Measurements from ENCODE around the gene CAMK1D. TPM values are rescaled to one million over a fixed set of nuclear protein-coding genes. Genes with fewer than 3 reads are reported as not detected.

The CAMK1D gene
- polyA plus RNA-seq, 1 of the 3 experiments (the other 2 are of a cell fraction), result 4.1 TPM

- 89% methylated on average over 12 of the region's 12 CpGs for WGBS (ENCODE audit: low lambda C conversion rate)
- no peaks in the 10 kb centered on the region for H3K27me3 ChIP-seq (ENCODE audit: insufficient read depth)
- H3K9ac ChIP-seq, result no peak overlapping the region
- H3K27ac ChIP-seq (ENCODE audit: low read depth in 2 of 2, low read length in 1 of 2), result no peak overlapping the region
- ChIA-PET POLR2A (no interaction called here), CTCF (no interaction called here)
- H3K4me2 ChIP-seq, result no peak overlapping the region
- H3K36me3 ChIP-seq (replicated peaks in 1 of 2; ENCODE audit: control insufficient read depth in 1 of 2, insufficient read depth in 2 of 2, low read length in 1 of 2), result no peaks in the 10 kb centered on the region
- peaks cover 6% of the 10 kb centered on the region for H3F3A ChIP-seq (replicated peaks; ENCODE audit: insufficient read depth)
- TF ChIP-seq, protein P1, sequence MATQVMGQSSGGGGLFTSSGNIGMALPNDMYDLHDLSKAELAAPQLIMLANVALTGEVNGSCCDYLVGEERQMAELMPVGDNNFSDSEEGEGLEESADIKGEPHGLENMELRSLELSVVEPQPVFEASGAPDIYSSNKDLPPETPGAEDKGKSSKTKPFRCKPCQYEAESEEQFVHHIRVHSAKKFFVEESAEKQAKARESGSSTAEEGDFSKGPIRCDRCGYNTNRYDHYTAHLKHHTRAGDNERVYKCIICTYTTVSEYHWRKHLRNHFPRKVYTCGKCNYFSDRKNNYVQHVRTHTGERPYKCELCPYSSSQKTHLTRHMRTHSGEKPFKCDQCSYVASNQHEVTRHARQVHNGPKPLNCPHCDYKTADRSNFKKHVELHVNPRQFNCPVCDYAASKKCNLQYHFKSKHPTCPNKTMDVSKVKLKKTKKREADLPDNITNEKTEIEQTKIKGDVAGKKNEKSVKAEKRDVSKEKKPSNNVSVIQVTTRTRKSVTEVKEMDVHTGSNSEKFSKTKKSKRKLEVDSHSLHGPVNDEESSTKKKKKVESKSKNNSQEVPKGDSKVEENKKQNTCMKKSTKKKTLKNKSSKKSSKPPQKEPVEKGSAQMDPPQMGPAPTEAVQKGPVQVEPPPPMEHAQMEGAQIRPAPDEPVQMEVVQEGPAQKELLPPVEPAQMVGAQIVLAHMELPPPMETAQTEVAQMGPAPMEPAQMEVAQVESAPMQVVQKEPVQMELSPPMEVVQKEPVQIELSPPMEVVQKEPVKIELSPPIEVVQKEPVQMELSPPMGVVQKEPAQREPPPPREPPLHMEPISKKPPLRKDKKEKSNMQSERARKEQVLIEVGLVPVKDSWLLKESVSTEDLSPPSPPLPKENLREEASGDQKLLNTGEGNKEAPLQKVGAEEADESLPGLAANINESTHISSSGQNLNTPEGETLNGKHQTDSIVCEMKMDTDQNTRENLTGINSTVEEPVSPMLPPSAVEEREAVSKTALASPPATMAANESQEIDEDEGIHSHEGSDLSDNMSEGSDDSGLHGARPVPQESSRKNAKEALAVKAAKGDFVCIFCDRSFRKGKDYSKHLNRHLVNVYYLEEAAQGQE (IDR thresholded peaks at IDR 0.05; ENCODE audit: low read depth, low read length), result no peak
- no peak for TF ChIP-seq RXRA (IDR thresholded peaks at IDR 0.05; ENCODE audit: borderline replicate concordance, low read depth)
- no peak for TF ChIP-seq MXI1 (IDR thresholded peaks at IDR 0.05; ENCODE audit: low read depth, low read length)
- TF ChIP-seq TEAD4 (IDR thresholded peaks at IDR 0.05; ENCODE audit: borderline replicate concordance, insufficient read depth), result no peak
- TF ChIP-seq NFIC (IDR thresholded peaks at IDR 0.05; ENCODE audit: borderline replicate concordance), result no peak
- no peak for TF ChIP-seq RCOR1 (IDR thresholded peaks at IDR 0.05; ENCODE audit: low read length)
- TF ChIP-seq, protein P2, sequence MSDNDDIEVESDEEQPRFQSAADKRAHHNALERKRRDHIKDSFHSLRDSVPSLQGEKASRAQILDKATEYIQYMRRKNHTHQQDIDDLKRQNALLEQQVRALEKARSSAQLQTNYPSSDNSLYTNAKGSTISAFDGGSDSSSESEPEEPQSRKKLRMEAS (IDR thresholded peaks at IDR 0.05; ENCODE audit: low read depth), result no peak
- TF ChIP-seq USF2 (IDR thresholded peaks at IDR 0.05; ENCODE audit: borderline replicate concordance, low read depth, low read length), result no peak
- no peaks in the 10 kb centered on the region for H3K79me2 ChIP-seq (ENCODE audit: insufficient read depth)
- H4K20me1 ChIP-seq (ENCODE audit: insufficient read depth), result no peaks in the 10 kb centered on the region
- H2AFZ ChIP-seq (ENCODE audit: low read depth), result no peak overlapping the region
- H3K4me3 ChIP-seq (ENCODE audit: low read depth in 2 of 2, low read length in 1 of 2), result no peak overlapping the region
- H3K9me3 ChIP-seq, result no peaks in the 10 kb centered on the region
- no peaks in the 10 kb centered on the region for H3K4me1 ChIP-seq (ENCODE audit: control insufficient read depth in 1 of 2, insufficient read depth in 2 of 2, low read depth in 1 of 2, low read length in 1 of 2)
- H3K9me2 ChIP-seq, result no peaks in the 10 kb centered on the region
- DNase-seq, result no peak
These were observed 276.2 kb downstream of the CAMK1D start for GRCh38 chr10:12625393-12626023.

GRCh38 chr10:12628153-12628552 is 278.8 kb downstream of the CAMK1D start:
- WGBS (ENCODE audit: low lambda C conversion rate), result 92% methylated on average over 2 of the region's 2 CpGs
- H4K20me1 ChIP-seq (ENCODE audit: insufficient read depth), result no peaks in the 10 kb centered on the region
- CTCF ChIA-PET, result no interaction called here
- no peak overlapping the region for H3K4me3 ChIP-seq (ENCODE audit: low read depth in 2 of 2, low read length in 1 of 2)
- peaks cover 6% of the 10 kb centered on the region for H3F3A ChIP-seq (replicated peaks; ENCODE audit: insufficient read depth)
- no peaks in the 10 kb centered on the region for H3K27me3 ChIP-seq (ENCODE audit: insufficient read depth)
- H3K4me2 ChIP-seq, result no peak overlapping the region
- no peak overlapping the region for H3K27ac ChIP-seq (ENCODE audit: low read depth in 2 of 2, low read length in 1 of 2)
- H3K79me2 ChIP-seq (ENCODE audit: insufficient read depth), result no peaks in the 10 kb centered on the region
- no peaks in the 10 kb centered on the region for H3K36me3 ChIP-seq (replicated peaks in 1 of 2; ENCODE audit: control insufficient read depth in 1 of 2, insufficient read depth in 2 of 2, low read length in 1 of 2)
- no peak for DNase-seq
- H3K9me3 ChIP-seq, result no peaks in the 10 kb centered on the region
- H2AFZ ChIP-seq (ENCODE audit: low read depth), result no peak overlapping the region
- no peaks in the 10 kb centered on the region for H3K9me2 ChIP-seq
- no peaks in the 10 kb centered on the region for H3K4me1 ChIP-seq (ENCODE audit: control insufficient read depth in 1 of 2, insufficient read depth in 2 of 2, low read depth in 1 of 2, low read length in 1 of 2)
- TF ChIP-seq SMC3 (IDR thresholded peaks at IDR 0.05; ENCODE audit: low read depth, low read length) (no peak), ELF1 (IDR thresholded peaks at IDR 0.05) (no peak), NFIC (IDR thresholded peaks at IDR 0.05; ENCODE audit: borderline replicate concordance) (no peak), EP300 (IDR thresholded peaks at IDR 0.05; ENCODE audit: borderline replicate concordance in 1 of 2, low read depth in 1 of 2, low read length in 1 of 2) (no peak), SIN3A (IDR thresholded peaks at IDR 0.05; ENCODE audit: borderline replicate concordance, low read depth, low read length) (no peak), JUND (IDR thresholded peaks at IDR 0.05) (no peak), CHD2 (IDR thresholded peaks at IDR 0.05; ENCODE audit: low read length, partially characterized antibody) (no peak), NRF1 (IDR thresholded peaks at IDR 0.05; ENCODE audit: low read depth, low read length) (no peak), GATA2 (CRISPR knock-in tag; IDR thresholded peaks at IDR 0.05) (no peak), RFX5 (IDR thresholded peaks at IDR 0.05; ENCODE audit: low read length) (no peak), FOSL2 (IDR thresholded peaks at IDR 0.05; ENCODE audit: borderline replicate concordance, low read depth) (no peak), RCOR1 (IDR thresholded peaks at IDR 0.05; ENCODE audit: low read length) (no peak)
- TF ChIP-seq, protein P2 (IDR thresholded peaks at IDR 0.05; ENCODE audit: low read depth), result no peak
- TF ChIP-seq, protein P3, sequence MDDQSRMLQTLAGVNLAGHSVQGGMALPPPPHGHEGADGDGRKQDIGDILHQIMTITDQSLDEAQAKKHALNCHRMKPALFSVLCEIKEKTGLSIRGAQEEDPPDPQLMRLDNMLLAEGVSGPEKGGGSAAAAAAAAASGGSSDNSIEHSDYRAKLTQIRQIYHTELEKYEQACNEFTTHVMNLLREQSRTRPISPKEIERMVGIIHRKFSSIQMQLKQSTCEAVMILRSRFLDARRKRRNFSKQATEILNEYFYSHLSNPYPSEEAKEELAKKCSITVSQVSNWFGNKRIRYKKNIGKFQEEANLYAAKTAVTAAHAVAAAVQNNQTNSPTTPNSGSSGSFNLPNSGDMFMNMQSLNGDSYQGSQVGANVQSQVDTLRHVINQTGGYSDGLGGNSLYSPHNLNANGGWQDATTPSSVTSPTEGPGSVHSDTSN (IDR thresholded peaks at IDR 0.05), result no peak
- no peak overlapping the region for H3K9ac ChIP-seq
- POLR2A ChIA-PET, result no interaction called here

All from SK-N-SH (cell line).